Parathyroid adenoma (tissue), 2 donors: Measurements from ENCODE around the gene SHISA9.

Experiments used
- H2AFZ ChIP-seq: fragments of 300-600 bp; sonication (generic); one replicate; pipeline ENCODE4 v1.7.0; 2017; ENCODE audit warnings: antibody characterized with exemption, mild to moderate bottlenecking
- H3K27ac ChIP-seq: fragments of 300-600 bp; sonication (generic); one replicate; pipeline ENCODE4 v1.7.0; 2017
- H3K27me3 ChIP-seq: fragments of 300-600 bp; sonication (generic); one replicate; pipeline ENCODE4 v1.7.0; 2017; ENCODE audit warnings: low read length; ENCODE audit not compliant: control insufficient read depth, insufficient read depth
- H3K36me3 ChIP-seq: fragments of 300-600 bp; sonication (generic); one replicate; pipeline ENCODE4 v1.7.0; 2017; ENCODE audit warnings: low read length; ENCODE audit not compliant: control insufficient read depth, insufficient read depth
- H3K4me1 ChIP-seq: fragments of 300-600 bp; sonication (generic); one replicate; pipeline ENCODE4 v1.7.0; 2017; ENCODE audit warnings: control low read depth
- H3K4me2 ChIP-seq: fragments of 300-600 bp; sonication (generic); one replicate; pipeline ENCODE4 v1.7.0; 2017; ENCODE audit warnings: low read length
- H3K4me3 ChIP-seq: fragments of 300-600 bp; sonication (generic); one replicate; pipeline ENCODE4 v1.7.0; 2017; ENCODE audit warnings: low read depth, low read length
- H3K79me2 ChIP-seq: fragments of 300-600 bp; sonication (generic); one replicate; pipeline ENCODE4 v1.7.0; 2017; ENCODE audit warnings: control low read depth
- H3K9ac ChIP-seq: fragments of 300-600 bp; sonication (generic); one replicate; pipeline ENCODE4 v1.7.0; 2017; ENCODE audit warnings: mild to moderate bottlenecking
- H3K9me3 ChIP-seq: fragments of 300-600 bp; sonication (generic); one replicate; pipeline ENCODE4 v1.7.0; 2017; ENCODE audit warnings: low read length; ENCODE audit not compliant: control insufficient read depth
- CTCF ChIP-seq: fragments of 300-600 bp; sonication (generic); IDR thresholded peaks from one replicate; pipeline ENCODE4 v1.7.0; 2017; ENCODE audit warnings: antibody characterized with exemption, mild to moderate bottlenecking
- donor health status: primary hyperparathyroidism.

SHISA9 gene

GRCh38 chr16:13106464-13106863, 205.1 kb downstream of the SHISA9 start:
- H3K79me2 ChIP-seq: no peaks in the 10 kb centered on the region
- no peak for TF ChIP-seq CTCF
- H3K4me2 ChIP-seq: no peak overlapping the region
- no peak overlapping the region for H3K9ac ChIP-seq
- H2AFZ ChIP-seq: no peak overlapping the region
- no peak overlapping the region for H3K4me3 ChIP-seq
- H3K4me1 ChIP-seq: no peaks in the 10 kb centered on the region
- no peaks in the 10 kb centered on the region for H3K27me3 ChIP-seq
- no peaks in the 10 kb centered on the region for H3K36me3 ChIP-seq
- H3K9me3 ChIP-seq: no peaks in the 10 kb centered on the region
- no peak overlapping the region for H3K27ac ChIP-seq

GRCh38 chr16:13108126-13108525, 206.7 kb downstream of the SHISA9 start:
- Histone ChIP-seq H3K27ac (no peak overlapping the region), H3K9me3 (no peaks in the 10 kb centered on the region), H3K27me3 (no peaks in the 10 kb centered on the region), H3K79me2 (no peaks in the 10 kb centered on the region), H3K4me2 (no peak overlapping the region), H2AFZ (no peak overlapping the region), H3K4me3 (no peak overlapping the region), H3K9ac (no peak overlapping the region), H3K36me3 (no peaks in the 10 kb centered on the region), H3K4me1 (no peaks in the 10 kb centered on the region)
- no peak for TF ChIP-seq CTCF

- H3K4me2 ChIP-seq: no peak overlapping the region
- H3K27me3 ChIP-seq: no peaks in the 10 kb centered on the region
- no peak overlapping the region for H3K4me3 ChIP-seq
- no peak overlapping the region for H3K9ac ChIP-seq
- H3K36me3 ChIP-seq: no peaks in the 10 kb centered on the region
- H2AFZ ChIP-seq: no peak overlapping the region
- H3K79me2 ChIP-seq: no peaks in the 10 kb centered on the region
- H3K9me3 ChIP-seq: no peaks in the 10 kb centered on the region
- no peak overlapping the region for H3K27ac ChIP-seq
- TF ChIP-seq CTCF: no peak
- no peaks in the 10 kb centered on the region for H3K4me1 ChIP-seq
Observed at GRCh38 chr16:13109171-13109570, 207.8 kb downstream of the SHISA9 start.

- H3K4me3 ChIP-seq: no peak overlapping the region
- H3K27ac ChIP-seq: peak overlapping the region; percentile 17
Observed at GRCh38 chr16:13110124-13110796, 208.9 kb downstream of the SHISA9 start.

More at GRCh38 chr16:13110124-13110796, 208.9 kb downstream of the SHISA9 start:
- Histone ChIP-seq H3K36me3 (no peaks in the 10 kb centered on the region), H3K9me3 (no peaks in the 10 kb centered on the region), H3K4me1 (no peaks in the 10 kb centered on the region), H3K9ac (no peak overlapping the region), H3K4me2 (no peak overlapping the region), H2AFZ (peak overlapping the region; percentile 19), H3K27me3 (no peaks in the 10 kb centered on the region), H3K79me2 (no peaks in the 10 kb centered on the region)
- no peak for TF ChIP-seq CTCF
